Measurements from ENCODE around the gene PDZK1. TPM values are rescaled to one million over a fixed set of nuclear protein-coding genes. Genes with fewer than 3 reads are reported as not detected.
"Not testable (repeated sequence)": the region's sequence is repeated elsewhere in the genome, so short reads cannot be mapped to it uniquely, and the experiment has no call there.

PDZK1 gene
- total RNA-seq, 1 donor from 2014 or later: 111 TPM

DNA sequence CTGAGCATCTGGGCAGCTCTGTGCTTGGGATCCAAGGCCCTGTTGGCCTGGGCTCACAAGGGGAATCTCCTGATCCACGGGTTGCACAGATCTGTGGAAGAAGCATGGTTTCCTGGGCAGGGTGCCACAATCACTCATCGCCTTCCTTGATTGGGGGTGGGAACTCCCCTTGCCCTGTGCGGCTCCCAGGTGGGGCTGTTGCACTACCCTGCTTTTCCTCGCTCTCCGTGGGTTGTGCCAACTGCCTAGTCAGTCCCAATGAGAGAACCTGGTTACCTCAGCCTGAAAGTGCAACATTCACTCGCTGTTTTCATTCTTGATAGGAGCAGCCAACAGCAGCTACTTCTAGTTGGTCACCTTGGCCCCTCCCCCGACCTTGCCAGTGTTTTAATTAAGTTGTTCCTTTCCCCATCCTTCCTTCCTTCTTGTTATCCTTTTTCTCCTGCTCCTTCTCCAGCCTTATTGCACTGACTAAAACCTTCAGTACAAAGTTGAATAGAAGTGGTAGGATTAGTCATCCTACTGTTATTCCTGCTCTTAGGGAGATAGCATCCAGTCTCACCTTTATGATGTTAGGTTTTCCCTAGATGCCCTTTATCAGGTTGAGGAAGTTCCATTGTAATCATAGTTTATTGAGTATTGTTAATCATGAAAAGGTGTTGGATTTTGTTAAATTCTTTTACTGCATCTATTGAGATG lies 50.8 kb downstream of the PDZK1 start:
- DNase-seq (ENCODE audit: low spot score): not testable (repeated sequence)

DNA sequence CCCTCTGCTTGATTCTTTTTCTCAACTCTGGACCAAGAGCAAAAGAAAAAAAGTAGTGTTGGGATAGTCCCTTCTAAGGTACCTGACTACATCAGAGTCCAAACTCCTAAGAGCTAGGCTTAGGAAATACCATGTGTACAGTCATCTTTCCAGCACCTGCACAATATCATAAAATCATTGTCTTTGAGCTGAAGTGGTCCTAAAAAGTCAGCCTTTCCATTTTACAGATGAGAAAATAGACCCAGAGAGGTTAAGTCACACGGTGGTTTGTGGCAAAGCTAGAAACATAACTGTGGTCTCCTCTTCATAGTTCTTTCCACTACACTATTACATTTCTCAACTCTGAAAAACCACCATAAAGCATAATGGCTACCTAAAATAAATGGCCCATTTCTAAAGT lies 63.2 kb downstream of the PDZK1 start:
- not testable (repeated sequence) for DNase-seq (ENCODE audit: low spot score)

DNA sequence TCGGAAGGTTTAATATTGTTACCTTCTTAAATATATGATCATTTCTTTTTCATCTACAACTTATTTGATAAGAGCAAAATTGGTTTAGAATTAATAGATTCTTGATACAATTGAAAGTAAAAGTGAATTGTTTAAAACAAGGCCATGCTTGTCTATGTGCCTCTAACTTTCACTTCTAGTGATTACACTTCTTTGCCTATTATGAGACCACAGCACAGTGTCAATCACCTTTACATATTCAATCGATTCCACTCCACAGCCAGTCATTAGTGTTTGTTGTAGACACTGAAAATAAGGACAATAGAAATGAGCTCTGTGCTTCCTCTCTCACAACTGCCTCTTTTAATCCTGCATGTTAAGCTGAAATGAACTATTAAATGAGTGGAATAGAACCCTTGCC lies 65.3 kb downstream of the PDZK1 start:
- DNase-seq (ENCODE audit: low spot score): not testable (repeated sequence)

DNA sequence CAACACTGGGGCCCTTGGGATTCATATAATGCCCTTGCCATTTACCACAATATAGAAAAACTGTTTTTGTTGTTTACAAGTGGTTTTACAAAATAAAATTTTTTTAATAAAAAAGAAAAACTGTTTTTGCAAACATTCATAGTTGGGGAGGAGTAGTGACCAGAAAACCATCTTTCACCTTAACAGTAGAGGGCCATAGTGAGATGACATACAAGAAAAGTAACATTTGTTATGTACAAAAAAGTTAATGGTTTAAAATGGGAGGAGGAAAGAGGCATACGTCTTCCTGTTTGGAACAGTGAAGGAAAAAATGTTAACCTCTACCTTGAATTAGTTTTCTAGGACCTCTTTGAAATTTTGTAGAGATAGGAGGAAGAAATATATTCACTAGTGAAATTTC lies 70.9 kb downstream of the PDZK1 start:
- not testable (repeated sequence) for DNase-seq (ENCODE audit: low spot score)

DNA sequence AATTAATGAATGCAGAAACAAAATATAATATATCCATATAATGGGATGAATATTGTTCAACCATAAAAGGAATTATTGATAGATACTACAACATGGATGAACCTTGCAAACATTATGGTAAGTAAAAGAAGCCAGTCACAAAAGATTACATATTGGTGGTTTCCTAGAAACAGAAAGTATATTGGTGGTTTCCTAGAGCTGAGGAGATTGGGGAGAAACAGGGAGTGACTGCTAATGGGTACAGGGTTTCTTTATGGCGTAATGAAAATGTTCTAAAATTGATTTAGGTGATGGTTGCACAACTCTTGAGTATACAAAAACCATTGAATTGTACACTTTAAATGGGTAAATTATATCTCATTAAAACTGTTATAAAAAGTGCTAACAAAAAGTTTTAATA lies 85.0 kb downstream of the PDZK1 start:
- DNase-seq (ENCODE audit: low spot score): not testable (repeated sequence)

Other genes with a start within 250 kb of the PDZK1 start
- gene GPR89A, start 99.4 kb downstream of the PDZK1 start, total RNA-seq: 14.5 TPM
- gene CD160, start 12.1 kb upstream of the PDZK1 start, total RNA-seq: 0.17 TPM
- 14.2 TPM for gene RNF115, start 116.7 kb upstream of the PDZK1 start, total RNA-seq
- 22.4 TPM for gene POLR3C, start 116.8 kb upstream of the PDZK1 start, total RNA-seq
- gene NUDT17, start 138.3 kb upstream of the PDZK1 start, total RNA-seq: 3.1 TPM
- 36.5 TPM for gene PIAS3, start 151.7 kb upstream of the PDZK1 start, total RNA-seq
- 2.7 TPM for gene ANKRD35, start 178.5 kb upstream of the PDZK1 start, total RNA-seq
- gene ITGA10, start 202.7 kb upstream of the PDZK1 start, total RNA-seq: 3.2 TPM
- gene PEX11B, start 211.3 kb upstream of the PDZK1 start, total RNA-seq: 35.1 TPM
- 99.8 TPM for gene RBM8A, start 220.1 kb upstream of the PDZK1 start, total RNA-seq